ENCODE results near the gene THRA. TPM values are rescaled to one million over a fixed set of nuclear protein-coding genes. Genes with fewer than 3 reads are reported as not detected.
"Not testable (repeated sequence)": the region's sequence is repeated elsewhere in the genome, so short reads cannot be mapped to it uniquely, and the experiment has no call there.

THRA gene
- total RNA-seq, 1 experiment from 2014 or later = 10.1 TPM

- Histone ChIP-seq H3K18ac (ENCODE audit: insufficient read length, low read depth, low read length) (peak overlapping the region; percentile 85), H3K23me2 (ENCODE audit: insufficient read length, low read depth, low read length, poor library complexity, severe bottlenecking) (peaks cover 10% of the 10 kb centered on the region), H4K91ac (ENCODE audit: insufficient read length, low read depth, low read length) (no peak overlapping the region), H3K27ac (ENCODE audit: insufficient read length, low read depth, low read length) (peak overlapping the region; percentile 87), H2BK20ac (ENCODE audit: low read depth, low read length, poor library complexity, severe bottlenecking) (no peak overlapping the region), H4K8ac (replicated peaks; ENCODE audit: insufficient read length, low read depth, low read length) (no peak overlapping the region), H3K9me3 (ENCODE audit: control insufficient read depth, low read depth, low read length) (no peaks in the 10 kb centered on the region), H3K9ac (ENCODE audit: extremely low read depth, insufficient read length, low read length) (peak overlapping the region; percentile 86), H3T11ph (ENCODE audit: low read length) (peak overlapping the region; percentile 56), H3K23ac (ENCODE audit: insufficient read length, low read depth, low read length) (peak overlapping the region; percentile 55), H3K56ac (ENCODE audit: insufficient read length, low read depth, low read length) (no peak overlapping the region), H4K5ac (ENCODE audit: insufficient read length, low read depth, low read length) (no peak overlapping the region), H3K79me2 (ENCODE audit: insufficient read depth, low read length) (no peaks in the 10 kb centered on the region; the same call in 1 of the 2 replicates), H3K4ac (ENCODE audit: low read depth, low read length) (no peak overlapping the region), H3K4me2 (ENCODE audit: insufficient read depth, insufficient read length, low read length) (peak overlapping the region; percentile 98), H2AFZ (ENCODE audit: low read length) (no peak overlapping the region), H3K4me1 (ENCODE audit: insufficient read depth, low read length) (no peaks in the 10 kb centered on the region), H2BK120ac (ENCODE audit: low read depth, low read length, poor library complexity, severe bottlenecking) (peak overlapping the region; percentile 42), H3K27me3 (ENCODE audit: insufficient read depth, low read length) (no peaks in the 10 kb centered on the region), H2BK5ac (ENCODE audit: insufficient read length, low read length) (peak overlapping the region; percentile 33), H2AK5ac (ENCODE audit: insufficient read length, low read length) (no peak overlapping the region), H3K14ac (ENCODE audit: insufficient read depth, low read length) (peak overlapping the region; percentile 78), H4K20me1 (ENCODE audit: control insufficient read depth, insufficient read depth, insufficient read length) (peaks cover 3% of the 10 kb centered on the region), H3K79me1 (ENCODE audit: insufficient read depth, low read depth, low read length, poor library complexity, severe bottlenecking) (peaks cover 7% of the 10 kb centered on the region), H2BK15ac (ENCODE audit: low read depth, low read length) (no peak overlapping the region), H2BK12ac (ENCODE audit: insufficient read length, low read depth, low read length) (peak overlapping the region; percentile 80)
- H3K36me3 Mint-ChIP-seq (ENCODE audit: insufficient read depth in 1 of 3, low read depth in 3 of 3) = peaks cover 28 to 63% (median 37%) of the 10 kb centered on the region in 3 experiments; a peak in 6 of 7 replicates
- peak overlapping the region; percentile 92 to 95 for H3K4me3 Mint-ChIP-seq
- WGBS (ENCODE audit: extremely low coverage, insufficient read length, low lambda C conversion rate) = no CpG with 5 or more reads among the region's 14 CpGs
- no peak for TF ChIP-seq CTCF (conservative IDR thresholded peaks at IDR 0.05)
- peak overlapping the region; percentile 97 to 99 (median 97); a peak in 6 of 7 replicates for H3K27ac Mint-ChIP-seq
- peaks cover 16 to 18% of the 10 kb centered on the region in 2 experiments for H3K4me1 Mint-ChIP-seq
- no peaks in the 10 kb centered on the region for H3K9me3 Mint-ChIP-seq
- H3K27me3 Mint-ChIP-seq (ENCODE audit: low read depth) = no peaks in the 10 kb centered on the region
- DNase-seq = peak; percentile 47
Observed at GRCh38 chr17:40139566-40140058, 76.8 kb downstream of the THRA start.

- not testable (repeated sequence) for H3K27me3 ChIP-seq (ENCODE audit: insufficient read depth, low read length); H3K56ac ChIP-seq (ENCODE audit: insufficient read length, low read depth, low read length); H3K4me2 ChIP-seq (ENCODE audit: insufficient read depth, insufficient read length, low read length); H2BK20ac ChIP-seq (ENCODE audit: low read depth, low read length, poor library complexity, severe bottlenecking); H3K23ac ChIP-seq (ENCODE audit: insufficient read length, low read depth, low read length); H2AFZ ChIP-seq (ENCODE audit: low read length); H3K27me3 Mint-ChIP-seq (ENCODE audit: low read depth); H4K91ac ChIP-seq (ENCODE audit: insufficient read length, low read depth, low read length); H3K4me1 ChIP-seq (ENCODE audit: insufficient read depth, low read length); H3K4me3 Mint-ChIP-seq; H3K79me1 ChIP-seq (ENCODE audit: insufficient read depth, low read depth, low read length, poor library complexity, severe bottlenecking); H4K8ac ChIP-seq (replicated peaks; ENCODE audit: insufficient read length, low read depth, low read length); H3K9me3 ChIP-seq (ENCODE audit: control insufficient read depth, low read depth, low read length); H3K18ac ChIP-seq (ENCODE audit: insufficient read length, low read depth, low read length); H2AK5ac ChIP-seq (ENCODE audit: insufficient read length, low read length); H3K79me2 ChIP-seq (ENCODE audit: insufficient read depth, low read length); DNase-seq; H3K23me2 ChIP-seq (ENCODE audit: insufficient read length, low read depth, low read length, poor library complexity, severe bottlenecking); H4K5ac ChIP-seq (ENCODE audit: insufficient read length, low read depth, low read length); H3K14ac ChIP-seq (ENCODE audit: insufficient read depth, low read length); H2BK120ac ChIP-seq (ENCODE audit: low read depth, low read length, poor library complexity, severe bottlenecking); H2BK5ac ChIP-seq (ENCODE audit: insufficient read length, low read length); H3K9ac ChIP-seq (ENCODE audit: extremely low read depth, insufficient read length, low read length); H3T11ph ChIP-seq (ENCODE audit: low read length); H2BK12ac ChIP-seq (ENCODE audit: insufficient read length, low read depth, low read length); H2BK15ac ChIP-seq (ENCODE audit: low read depth, low read length); H3K4ac ChIP-seq (ENCODE audit: low read depth, low read length); H3K9me3 Mint-ChIP-seq; H3K27ac ChIP-seq (ENCODE audit: insufficient read length, low read depth, low read length); H3K27ac Mint-ChIP-seq; H4K20me1 ChIP-seq (ENCODE audit: control insufficient read depth, insufficient read depth, insufficient read length)
- peaks cover 31 to 61% (median 42%) of the 10 kb centered on the region in 3 experiments for H3K36me3 Mint-ChIP-seq (ENCODE audit: insufficient read depth in 1 of 3, low read depth in 3 of 3)
- peaks cover 16 to 18% of the 10 kb centered on the region in 2 experiments for H3K4me1 Mint-ChIP-seq
- whole genome bisulfite sequencing (ENCODE audit: extremely low coverage, insufficient read length, low lambda C conversion rate) = no CpG with 5 or more reads among the region's 3 CpGs
Observed at GRCh38 chr17:40143166-40143565, 80.4 kb downstream of the THRA start.
